H1 (cell line): Measurements from ENCODE around the gene LRATD1. TPM values are rescaled to one million over a fixed set of nuclear protein-coding genes. Genes with fewer than 3 reads are reported as not detected.

Source experiments
- CTCF ChIA-PET: fragments of 300-600 bp; sonication (Branson Sonifier 250); formaldehyde crosslinking; loops from one replicate; lab custom pipeline; 2021; ENCODE audit not compliant: partially characterized antibody; lab: Charles Lee
- POLR2A ChIA-PET: fragments of 300-600 bp; sonication (Branson Sonifier 250); formaldehyde crosslinking; loops from one replicate; lab custom pipeline; 2021; ENCODE audit warnings: inconsistent platforms; ENCODE audit not compliant: partially characterized antibody; lab: Charles Lee
- DNase-seq, 2 experiments: peaks; one replicate each; pipeline versions ENCODE4 v3.0.0 to v3.0.0-alpha.2; 2010 to 2022; ENCODE audit warnings: low spot score in 2 of 2, low read depth in 1 of 2, mixed read lengths in 1 of 2
- FAIRE-seq: peaks from 2 replicates; lab custom pipeline; 2011; peaks lifted over from hg19 to GRCh38; lab: Jason Lieb, UNC
- H2AFZ ChIP-seq: 2 replicates; pipeline ENCODE4 v1.8.1; 2012; ENCODE audit warnings: low read length, inconsistent platforms
- H2AK5ac ChIP-seq: 2 replicates; pipeline ENCODE4 v1.6.1; 2013; ENCODE audit warnings: low read depth, low read length
- H2BK120ac ChIP-seq: replicated peaks from 2 replicates; pipeline ENCODE3; 2013; ENCODE audit warnings: low read depth, low read length, inconsistent platforms
- H2BK12ac ChIP-seq: 2 replicates; pipeline ENCODE4 v1.6.1; 2013; ENCODE audit warnings: low read depth, low read length
- H2BK15ac ChIP-seq: 2 replicates; pipeline ENCODE4 v1.6.1; 2013; ENCODE audit warnings: low read length
- H2BK20ac ChIP-seq: 2 replicates; pipeline ENCODE4 v1.6.1; 2013; ENCODE audit warnings: low read length
- H2BK5ac ChIP-seq: 2 replicates; pipeline ENCODE4 v1.6.1; 2013; ENCODE audit warnings: low read depth, low read length
- H3K14ac ChIP-seq: 2 replicates; pipeline ENCODE4 v1.6.1; 2013; ENCODE audit warnings: inconsistent platforms; ENCODE audit not compliant: insufficient read length
- H3K18ac ChIP-seq: 2 replicates; pipeline ENCODE4 v1.6.1; 2013; ENCODE audit warnings: low read length; ENCODE audit errors: extremely low read depth
- H3K23ac ChIP-seq: 2 replicates; pipeline ENCODE4 v1.6.1; 2013; ENCODE audit warnings: inconsistent platforms; ENCODE audit not compliant: insufficient read length
- H3K23me2 ChIP-seq: 2 replicates; pipeline ENCODE4 v1.6.1; 2013; ENCODE audit warnings: low read depth, low read length
- H3K27ac ChIP-seq: 2 replicates; pipeline ENCODE4 v1.6.1; 2011; ENCODE audit warnings: low read depth, low read length, inconsistent platforms
- H3K27me3 ChIP-seq, 4 experiments: replicated peaks in 1 of 4; 1 replicate in 1 of 4; 2 replicates in 3 of 4; pipeline versions ENCODE4 v1.6.1 to v1.8.1; 2011 to 2013; ENCODE audit warnings: low read length in 3 of 4, mild to moderate bottlenecking in 3 of 4, inconsistent platforms in 2 of 4, mixed read lengths in 2 of 4, moderate library complexity in 1 of 4; ENCODE audit not compliant: control insufficient read depth in 3 of 4, insufficient read depth in 3 of 4; ENCODE audit errors: extremely low read depth in 1 of 4
- H3K36me3 ChIP-seq, 4 experiments: 2 replicates each; pipeline versions ENCODE4 v1.6.1 to v1.8.1; 2011 to 2013; ENCODE audit warnings: mild to moderate bottlenecking in 4 of 4, low read length in 3 of 4, moderate library complexity in 2 of 4, control low read depth in 1 of 4, inconsistent platforms in 1 of 4; ENCODE audit not compliant: insufficient read depth in 4 of 4, control insufficient read depth in 2 of 4
- H3K4ac ChIP-seq: replicated peaks from 2 replicates; pipeline ENCODE3; 2013; ENCODE audit warnings: low read length, low read depth, mixed read lengths, inconsistent platforms; ENCODE audit not compliant: insufficient read length
- H3K4me1 ChIP-seq, 4 experiments: replicated peaks in 1 of 4; 1 replicate in 1 of 4; 2 replicates in 3 of 4; pipeline versions ENCODE4 v1.6.1 to v1.8.1; 2011 to 2013; ENCODE audit warnings: low read length in 3 of 4, inconsistent platforms in 2 of 4, mixed read lengths in 1 of 4; ENCODE audit not compliant: insufficient read depth in 4 of 4, control insufficient read depth in 3 of 4
- H3K4me2 ChIP-seq, 2 experiments: 2 replicates each; pipeline versions ENCODE4 v1.6.1 to v1.8.1; 2011 to 2013; ENCODE audit warnings: low read depth in 2 of 2, low read length in 2 of 2, control low read depth in 1 of 2, inconsistent platforms in 1 of 2, mild to moderate bottlenecking in 1 of 2; ENCODE audit not compliant: insufficient read depth in 1 of 2
- H3K4me3 ChIP-seq, 4 experiments: fragments of 200-600, 300-600 bp in 1 of 4; sonication (generic), shearing (Covaris generic), sonication (Bioruptor Twin) in 1 of 4; 2 replicates each; pipeline versions ENCODE4 v1.5.1 to v1.8.1; 2011 to 2016; ENCODE audit warnings: low read length in 4 of 4, low read depth in 3 of 4, control low read depth in 2 of 4, inconsistent platforms in 2 of 4, mild to moderate bottlenecking in 2 of 4, mixed read lengths in 1 of 4, moderate library complexity in 1 of 4; ENCODE audit not compliant: insufficient read depth in 2 of 4; ENCODE audit errors: extremely low read depth in 1 of 4
- H3K56ac ChIP-seq: replicated peaks from 2 replicates; pipeline ENCODE3; 2013; ENCODE audit warnings: low read depth, mild to moderate bottlenecking, mixed read lengths, low read length, inconsistent platforms; ENCODE audit not compliant: insufficient read length
- H3K79me1 ChIP-seq: 2 replicates; pipeline ENCODE4 v1.6.1; 2013; ENCODE audit warnings: low read depth, low read length, control low read depth
- H3K79me2 ChIP-seq, 2 experiments: 2 replicates each; pipeline versions ENCODE4 v1.6.1 to v1.8.1; 2012 to 2013; ENCODE audit warnings: low read length in 2 of 2, mild to moderate bottlenecking in 2 of 2, inconsistent platforms in 1 of 2; ENCODE audit not compliant: insufficient read depth in 2 of 2, control insufficient read depth in 1 of 2
- H3K9ac ChIP-seq, 4 experiments: replicated peaks in 1 of 4; 1 replicate in 1 of 4; 2 replicates in 3 of 4; pipeline versions ENCODE4 v1.6.1 to v1.8.1; 2011 to 2013; ENCODE audit warnings: low read depth in 3 of 4, low read length in 3 of 4, control low read depth in 2 of 4, mild to moderate bottlenecking in 2 of 4, moderate library complexity in 2 of 4, inconsistent platforms in 1 of 4; ENCODE audit errors: extremely low read depth in 1 of 4
- H3K9me3 ChIP-seq, 2 experiments: 2 replicates each; pipeline versions ENCODE4 v1.6.1 to v1.8.1; 2012 to 2013; ENCODE audit warnings: mild to moderate bottlenecking in 2 of 2, moderate library complexity in 2 of 2, control low read depth in 1 of 2, inconsistent platforms in 1 of 2, low read depth in 1 of 2, low read length in 1 of 2, mixed read lengths in 1 of 2; ENCODE audit not compliant: insufficient read depth in 2 of 2
- H4K20me1 ChIP-seq, 2 experiments: replicated peaks in 1 of 2; 2 replicates each; pipeline versions ENCODE3 to v1.8.1; 2011 to 2013; ENCODE audit warnings: inconsistent platforms in 2 of 2, low read length in 2 of 2, mild to moderate bottlenecking in 1 of 2; ENCODE audit not compliant: insufficient read depth in 2 of 2, control insufficient read depth in 1 of 2
- H4K5ac ChIP-seq: 2 replicates; pipeline ENCODE4 v1.6.1; 2013; ENCODE audit warnings: low read length, low read depth, mixed read lengths, inconsistent platforms; ENCODE audit not compliant: insufficient read length
- H4K8ac ChIP-seq: 2 replicates; pipeline ENCODE4 v1.8.0; 2013; ENCODE audit warnings: mild to moderate bottlenecking, moderate library complexity, low read length, inconsistent platforms; ENCODE audit not compliant: insufficient read depth; ENCODE audit errors: extremely low read depth
- H4K91ac ChIP-seq: replicated peaks from 2 replicates; pipeline ENCODE3; 2013; ENCODE audit warnings: low read length, mixed read lengths, inconsistent platforms; ENCODE audit not compliant: insufficient read length
- CREB1 ChIP-seq: IDR thresholded peaks from 2 replicates; pipeline ENCODE4 v1.6.1; 2012; ENCODE audit warnings: inconsistent platforms
- E2F6 ChIP-seq: IDR thresholded peaks from 2 replicates; pipeline ENCODE4 v1.6.1; 2012; ENCODE audit warnings: inconsistent platforms
- NANOG ChIP-seq: IDR thresholded peaks from 2 replicates; pipeline ENCODE4 v1.6.1; 2011; ENCODE audit warnings: low read length, low read depth, mild to moderate bottlenecking, inconsistent platforms; ENCODE audit not compliant: insufficient read depth, poor library complexity, severe bottlenecking
- WGBS, 2 experiments: shearing (Covaris generic) in 1 of 2; methylation state at CpG; one replicate each; pipeline versions ENCODE4 v1.1.6 to v1.1.7; 2013 to 2015; ENCODE audit warnings: low lambda C conversion rate in 2 of 2, mixed read lengths in 2 of 2, inconsistent platforms in 1 of 2, low coverage in 1 of 2, missing lambda C conversion rate in 1 of 2; ENCODE audit not compliant: insufficient replicate concordance in 2 of 2, insufficient coverage in 1 of 2, insufficient read length in 1 of 2; ENCODE audit errors: extremely low coverage in 1 of 2, missing lambda C conversion rate in 1 of 2; 5-methylcytosine and 5-hydroxymethylcytosine counted together
- polyA plus RNA-seq, 7 experiments: library from polyadenylated mRNA; depleted of rRNA in 3 of 7; stranded (reverse) in 5 of 7; unstranded in 2 of 7; fragments of >200 nt in 5 of 7; fragments of 200-250 nt in 2 of 7; gene quantifications; 1 replicate in 5 of 7; 2 replicates in 1 of 7; 4 replicates in 1 of 7; pipeline versions ENCODE4 v1.2.1 to v1.2.3, GENCODE V29; 2011 to 2013; ENCODE audit warnings: missing spikeins in 2 of 7, mixed read lengths in 2 of 7
- total RNA-seq: library from RNA; stranded (reverse); fragmentation: NEBNext Ultra II Directional; extraction: Animal tissue kit (Norgen Biotek cat#: 25700); gene quantifications from 2 replicates; pipeline ENCODE4 v1.2.1, GENCODE V29; 2021

Gene LRATD1
- total and polyA plus RNA-seq, 2 of the 8 experiments (the other 6 are each of a cell fraction or from before 2014, with no cell fraction given) = 1.2 to 2.3 TPM

GRCh38 chr2:14621114-14621513 lies 11.4 kb upstream of the LRATD1 start:
- no peak overlapping the region for H2BK5ac ChIP-seq
- no peak overlapping the region for H3K56ac ChIP-seq
- no peak overlapping the region for H3K23ac ChIP-seq
- H3K18ac ChIP-seq = no peak overlapping the region
- H3K4me3 ChIP-seq = no peak overlapping the region
- no peak overlapping the region for H2BK20ac ChIP-seq
- no peaks in the 10 kb centered on the region for H3K9me3 ChIP-seq
- ChIA-PET CTCF (no interaction called here), POLR2A (no interaction called here)
- H3K79me1 ChIP-seq = no peaks in the 10 kb centered on the region
- no peak for TF ChIP-seq E2F6
- no peak for TF ChIP-seq CREB1
- no peak for TF ChIP-seq NANOG
- no peak for FAIRE-seq
- no peak overlapping the region for H2AK5ac ChIP-seq
- no peak overlapping the region for H3K4ac ChIP-seq
- H3K79me2 ChIP-seq = no peaks in the 10 kb centered on the region
- H2BK12ac ChIP-seq = no peak overlapping the region
- no peak overlapping the region for H4K91ac ChIP-seq
- H3K14ac ChIP-seq = no peak overlapping the region
- no peak overlapping the region for H3K4me2 ChIP-seq
- no peaks in the 10 kb centered on the region for H3K23me2 ChIP-seq
- H2BK15ac ChIP-seq = no peak overlapping the region
- H3K4me1 ChIP-seq = no peaks in the 10 kb centered on the region
- no peak overlapping the region for H3K27ac ChIP-seq
- no peak overlapping the region for H3K9ac ChIP-seq
- 100% methylated on average over 1 of the region's 1 CpG; no CpG with 5 or more reads in 1 of the 2 experiments for WGBS, 2 experiments
- H3K36me3 ChIP-seq = no peaks in the 10 kb centered on the region
- no peak overlapping the region for H2BK120ac ChIP-seq
- H4K20me1 ChIP-seq = no peaks in the 10 kb centered on the region
- H4K8ac ChIP-seq = no peak overlapping the region
- no peak overlapping the region for H4K5ac ChIP-seq
- no peaks in the 10 kb centered on the region for H3K27me3 ChIP-seq
- no peak for DNase-seq
- no peak overlapping the region for H2AFZ ChIP-seq
